Raji (cell line): ENCODE data around the gene NEK8.

ENCODE experiments used
- POLR2A ChIP-seq: IDR thresholded peaks from 2 replicates; pipeline ENCODE4 v1.6.1; 2011; ENCODE audit warnings: low read depth, low read length, control low read depth; ENCODE audit not compliant: insufficient read depth

NEK8 gene

DNA sequence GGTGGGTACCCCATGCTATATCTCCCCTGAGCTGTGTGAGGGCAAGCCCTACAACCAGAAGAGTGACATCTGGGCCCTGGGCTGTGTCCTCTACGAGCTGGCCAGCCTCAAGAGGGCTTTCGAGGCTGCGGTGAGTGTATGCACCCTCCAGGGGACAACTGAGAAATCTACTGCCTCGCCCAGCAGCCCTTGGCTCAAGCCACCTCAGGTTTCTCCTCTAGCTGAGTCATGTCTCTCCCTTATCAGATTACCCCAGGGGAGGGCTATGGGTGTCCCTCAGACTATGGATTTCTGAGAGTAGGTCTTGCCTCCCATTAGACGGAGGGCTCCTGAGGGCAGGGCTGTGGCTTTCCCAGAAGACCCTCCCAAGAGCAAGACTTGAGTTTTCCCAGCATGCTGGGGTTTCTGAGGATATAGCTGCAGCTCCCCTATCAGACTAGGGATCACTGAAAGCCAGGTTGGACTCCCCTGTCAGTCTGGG lies 6.7 kb downstream of the NEK8 start:
- no peak for TF ChIP-seq POLR2A

DNA sequence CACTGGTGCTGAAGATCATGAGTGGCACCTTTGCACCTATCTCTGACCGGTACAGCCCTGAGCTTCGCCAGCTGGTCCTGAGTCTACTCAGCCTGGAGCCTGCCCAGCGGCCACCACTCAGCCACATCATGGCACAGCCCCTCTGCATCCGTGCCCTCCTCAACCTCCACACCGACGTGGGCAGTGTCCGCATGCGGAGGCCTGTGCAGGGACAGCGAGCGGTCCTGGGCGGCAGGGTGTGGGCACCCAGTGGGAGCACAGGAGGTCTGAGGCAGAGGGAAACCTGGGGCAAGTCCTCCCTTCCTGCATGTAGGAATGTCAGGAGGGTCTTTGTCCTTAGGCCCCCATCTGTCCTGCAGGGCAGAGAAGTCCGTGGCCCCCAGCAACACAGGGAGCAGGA lies 8.7 kb downstream of the NEK8 start:
- no peak for TF ChIP-seq POLR2A

GRCh38 chr17:28737770-28738679 lies 9.4 kb downstream of the NEK8 start:
- peak; percentile 86 for TF ChIP-seq POLR2A

- TF ChIP-seq POLR2A, result 0 out of 2 replicates have a peak, but pooled peaks have one; percentile 31
Observed at GRCh38 chr17:28738680-28739384, 10.2 kb downstream of the NEK8 start.

- no peak for TF ChIP-seq POLR2A
Observed at GRCh38 chr17:28740406-28741357, 12.1 kb downstream of the NEK8 start.

GRCh38 chr17:28741358-28742349 lies 13.1 kb downstream of the NEK8 start:
- TF ChIP-seq POLR2A, result peak; percentile 53

- peak; percentile 86 for TF ChIP-seq POLR2A
Observed at GRCh38 chr17:28743243-28744103, 14.9 kb downstream of the NEK8 start, which contains the start of gene TRAF4. TRAF4 (plus strand) TSS chr17:28744011; CDS start chr17:28744113, 102 bp downstream.

DNA sequence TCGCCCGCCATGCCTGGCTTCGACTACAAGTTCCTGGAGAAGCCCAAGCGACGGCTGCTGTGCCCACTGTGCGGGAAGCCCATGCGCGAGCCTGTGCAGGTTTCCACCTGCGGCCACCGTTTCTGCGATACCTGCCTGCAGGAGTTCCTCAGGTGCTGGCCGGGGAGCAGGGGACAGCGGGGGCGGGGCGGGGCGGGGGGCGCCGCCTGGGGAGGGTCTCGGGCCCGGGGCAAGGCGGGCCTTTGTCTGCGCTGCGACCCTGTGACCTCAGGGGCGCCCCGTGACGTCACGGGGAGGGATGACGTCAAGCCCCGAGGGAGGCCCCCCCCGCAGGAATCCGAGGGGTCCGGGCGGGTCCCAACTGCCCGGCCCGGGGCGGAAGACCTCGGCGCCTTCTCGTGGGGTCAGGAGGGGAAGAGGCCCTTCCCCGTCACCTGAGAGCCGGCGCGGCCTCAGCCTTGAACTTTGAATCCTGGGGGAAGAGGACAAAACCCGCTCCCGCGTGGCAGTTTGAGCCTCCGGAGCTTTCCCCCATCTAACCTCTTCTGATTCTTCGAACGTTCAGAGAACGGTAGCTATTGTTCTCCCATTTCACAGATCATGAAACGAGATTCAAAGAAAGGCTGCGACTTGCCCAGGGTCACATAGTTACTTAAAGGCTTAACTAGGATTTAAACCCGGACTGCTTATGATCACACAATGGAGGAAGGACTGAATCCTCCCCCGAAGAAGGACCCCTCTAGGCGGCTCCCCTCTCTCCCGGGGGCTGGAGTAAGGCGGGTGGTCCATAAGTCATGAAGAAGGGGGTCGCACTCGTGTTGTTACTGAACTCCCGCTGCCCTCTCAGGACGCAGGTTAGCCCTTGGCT lies 15.8 kb downstream of the NEK8 start:
- peak; percentile 43 for TF ChIP-seq POLR2A

- peak; percentile 19; the same call in 1 of the 2 replicates for TF ChIP-seq POLR2A
Observed at GRCh38 chr17:28744972-28745785, 16.6 kb downstream of the NEK8 start.

- TF ChIP-seq POLR2A, result no peak
Observed at GRCh38 chr17:28745786-28746411, 17.3 kb downstream of the NEK8 start.
